SK-N-SH (cell line): Measurements from ENCODE around the gene CCDC54. TPM values are rescaled to one million over a fixed set of nuclear protein-coding genes. Genes with fewer than 3 reads are reported as not detected.

Experiments
- CTCF ChIA-PET: fragments of 300-600, 350-600 bp; formaldehyde crosslinking; extraction: SDS; loops from one replicate; lab custom pipeline; 2021; lab: Yijun Ruan, JAX
- POLR2A ChIA-PET: fragments of 350-600 bp; sonication (Branson Sonifier 250); formaldehyde crosslinking; extraction: SDS; loops from one replicate; lab custom pipeline; 2020; ENCODE audit warnings: antibody characterized with exemption, inconsistent platforms; lab: Yijun Ruan, JAX
- DNase-seq: peaks from one replicate; pipeline ENCODE4 v3.0.0; 2012
- H2AFZ ChIP-seq: fragments of 200-600 bp; sonication (generic); 2 replicates; pipeline ENCODE4 v1.8.1; 2016; ENCODE audit warnings: antibody characterized with exemption, mild to moderate bottlenecking, low read depth
- H3F3A ChIP-seq: fragments of 200-600 bp; sonication (generic); replicated peaks from 2 replicates; pipeline ENCODE3; 2016; ENCODE audit warnings: antibody characterized with exemption, mild to moderate bottlenecking; ENCODE audit not compliant: insufficient read depth
- H3K27ac ChIP-seq, 2 experiments: fragments of 200-500 bp in 1 of 2; fragments of 200-600 bp in 1 of 2; sonication (Bioruptor generic) in 1 of 2; sonication (generic), shearing (Covaris generic) in 1 of 2; 2 replicates each; pipeline versions ENCODE4 v1.5.1 to v1.6.1; 2014 to 2016; ENCODE audit warnings: low read depth in 2 of 2, inconsistent platforms in 1 of 2, low read length in 1 of 2, mild to moderate bottlenecking in 1 of 2, mixed read lengths in 1 of 2
- H3K27me3 ChIP-seq: fragments of 200-600 bp; sonication (generic), shearing (Covaris generic); 2 replicates; pipeline ENCODE4 v1.6.1; 2016; ENCODE audit warnings: mixed run types; ENCODE audit not compliant: insufficient read depth
- H3K36me3 ChIP-seq, 2 experiments: fragments of 200-500 bp in 1 of 2; fragments of 200-600 bp in 1 of 2; sonication (Bioruptor generic) in 1 of 2; sonication (generic) in 1 of 2; replicated peaks in 1 of 2; 2 replicates each; pipeline versions ENCODE3 to v1.5.1; 2014 to 2016; ENCODE audit warnings: low read length in 1 of 2, mild to moderate bottlenecking in 1 of 2; ENCODE audit not compliant: insufficient read depth in 2 of 2, control insufficient read depth in 1 of 2
- H3K4me1 ChIP-seq, 2 experiments: fragments of 200-500 bp in 1 of 2; fragments of 200-600 bp in 1 of 2; sonication (Bioruptor generic) in 1 of 2; sonication (generic), shearing (Covaris generic) in 1 of 2; 2 replicates each; pipeline versions ENCODE4 v1.5.1 to v1.6.1; 2014 to 2016; ENCODE audit warnings: low read depth in 1 of 2, low read length in 1 of 2, mixed run types in 1 of 2; ENCODE audit not compliant: insufficient read depth in 2 of 2, control insufficient read depth in 1 of 2
- H3K4me2 ChIP-seq: fragments of 200-600 bp; sonication (generic), shearing (Covaris generic); 2 replicates; pipeline ENCODE4 v1.6.1; 2017; ENCODE audit warnings: mixed run types
- H3K4me3 ChIP-seq, 2 experiments: fragments of 200-500 bp in 1 of 2; fragments of 200-600 bp in 1 of 2; sonication (Bioruptor generic) in 1 of 2; sonication (generic), shearing (Covaris generic) in 1 of 2; 2 replicates each; pipeline versions ENCODE4 v1.5.1 to v1.8.1; 2014 to 2016; ENCODE audit warnings: low read depth in 2 of 2, inconsistent platforms in 1 of 2, low read length in 1 of 2, mild to moderate bottlenecking in 1 of 2, mixed read lengths in 1 of 2, moderate library complexity in 1 of 2
- H3K79me2 ChIP-seq: fragments of 200-600 bp; sonication (generic); 2 replicates; pipeline ENCODE4 v1.8.1; 2017; ENCODE audit warnings: mild to moderate bottlenecking; ENCODE audit not compliant: insufficient read depth
- H3K9ac ChIP-seq: fragments of 200-600 bp; sonication (generic); 2 replicates; pipeline ENCODE4 v1.6.1; 2017; ENCODE audit warnings: mixed run types
- H3K9me2 ChIP-seq: fragments of 200-600 bp; sonication (generic); 2 replicates; pipeline ENCODE4 v1.6.1; 2017; ENCODE audit warnings: mixed run types
- H3K9me3 ChIP-seq: fragments of 200-600 bp; sonication (generic); 2 replicates; pipeline ENCODE4 v1.6.1; 2017; ENCODE audit warnings: mixed run types, mild to moderate bottlenecking, moderate library complexity
- H4K20me1 ChIP-seq: fragments of 200-600 bp; sonication (generic); 2 replicates; pipeline ENCODE4 v1.6.1; 2017; ENCODE audit warnings: mild to moderate bottlenecking, mixed run types; ENCODE audit not compliant: insufficient read depth
- CHD2 ChIP-seq: fragments of 150-350 bp; IDR thresholded peaks from 2 replicates; pipeline ENCODE4 v1.6.1; 2018; ENCODE audit warnings: low read length; ENCODE audit not compliant: partially characterized antibody
- EZH2phosphoT487 ChIP-seq: fragments of 200-600 bp; sonication (generic); IDR thresholded peaks from 2 replicates; pipeline ENCODE4 v1.6.1; 2017; ENCODE audit warnings: low read depth, mixed run types, mild to moderate bottlenecking, antibody characterized with exemption, moderate library complexity, borderline replicate concordance
- FOSL2 ChIP-seq: IDR thresholded peaks from 2 replicates; pipeline ENCODE4 v1.4.0; 2012; ENCODE audit warnings: low read depth, mild to moderate bottlenecking, moderate library complexity, borderline replicate concordance
- FOXJ3 ChIP-seq: sonication (generic); formaldehyde crosslinking; IDR thresholded peaks from 2 replicates; pipeline ENCODE4 v1.5.1; 2020; ENCODE audit warnings: mild to moderate bottlenecking, missing genetic modification reagents
- GATA2 ChIP-seq: sonication (generic); formaldehyde crosslinking; IDR thresholded peaks from 2 replicates; pipeline ENCODE4 v1.5.0; 2020; ENCODE audit warnings: mild to moderate bottlenecking, missing genetic modification reagents
- JUND ChIP-seq: IDR thresholded peaks from 2 replicates; pipeline ENCODE4 v1.4.0; 2012
- MXI1 ChIP-seq: IDR thresholded peaks from 2 replicates; pipeline ENCODE4 v1.6.1; 2012; ENCODE audit warnings: mild to moderate bottlenecking, low read depth, low read length, improper control_type of control experiment
- RCOR1 ChIP-seq: fragments of 150-350 bp; IDR thresholded peaks from 2 replicates; pipeline ENCODE4 v1.6.1; 2017; ENCODE audit warnings: antibody characterized with exemption, low read length
- REST ChIP-seq: IDR thresholded peaks from 2 replicates; pipeline ENCODE4 v1.6.1; 2012; ENCODE audit warnings: mild to moderate bottlenecking, low read depth, low read length, moderate library complexity
- RXRA ChIP-seq: IDR thresholded peaks from 2 replicates; pipeline ENCODE4 v1.4.0; 2012; ENCODE audit warnings: low read depth, mild to moderate bottlenecking, borderline replicate concordance
- SIN3A ChIP-seq: IDR thresholded peaks from 2 replicates; pipeline ENCODE4 v1.6.1; 2012; ENCODE audit warnings: low read depth, mild to moderate bottlenecking, low read length, moderate library complexity, borderline replicate concordance
- SMC3 ChIP-seq: IDR thresholded peaks from 2 replicates; pipeline ENCODE4 v1.6.1; 2012; ENCODE audit warnings: low read depth, low read length, improper control_type of control experiment
- TAF1 ChIP-seq: IDR thresholded peaks from 2 replicates; pipeline ENCODE4 v1.6.1; 2012; ENCODE audit warnings: low read depth, mild to moderate bottlenecking, low read length, moderate library complexity, borderline replicate concordance
- TCF12 ChIP-seq: IDR thresholded peaks from 2 replicates; pipeline ENCODE4 v1.4.0; 2012
- TEAD4 ChIP-seq: IDR thresholded peaks from 2 replicates; pipeline ENCODE4 v1.4.0; 2012; ENCODE audit warnings: mild to moderate bottlenecking, borderline replicate concordance; ENCODE audit not compliant: insufficient read depth
- YY1 ChIP-seq: IDR thresholded peaks from 2 replicates; pipeline ENCODE4 v1.4.0; 2012; ENCODE audit warnings: low read depth, mild to moderate bottlenecking
- WGBS: methylation state at CpG from one replicate; pipeline ENCODE4 v1.1.6; 2017; ENCODE audit warnings: low lambda C conversion rate; 5-methylcytosine and 5-hydroxymethylcytosine counted together
- polyA plus RNA-seq, 3 experiments: library from polyadenylated mRNA; depleted of rRNA; stranded (reverse); fragments of >200 nt; gene quantifications; 2 replicates each; pipeline ENCODE4 v1.2.3, GENCODE V29; 2012
- TF ChIP-seq, protein P1 (sequence below): fragments of 150-350 bp; IDR thresholded peaks from 2 replicates; pipeline ENCODE4 v1.6.1; 2016; ENCODE audit warnings: mild to moderate bottlenecking, low read depth, low read length
- TF ChIP-seq, protein P2 (sequence below): IDR thresholded peaks from 2 replicates; pipeline ENCODE4 v1.4.0; 2012; ENCODE audit warnings: low read depth
- TF ChIP-seq, protein P3 (sequence below): IDR thresholded peaks from 2 replicates; pipeline ENCODE4; 2012

The CCDC54 gene
- polyA plus RNA-seq, 1 of the 3 experiments (the other 2 are of a cell fraction) = not detected

- no peak overlapping the region for H2AFZ ChIP-seq
- TF ChIP-seq SMC3 (no peak), SIN3A (no peak), TAF1 (no peak), RXRA (no peak), MXI1 (no peak), YY1 (no peak)
- no peak overlapping the region for H3K9ac ChIP-seq
- H3K36me3 ChIP-seq = no peaks in the 10 kb centered on the region
- no peaks in the 10 kb centered on the region for H3F3A ChIP-seq
- ChIA-PET CTCF (interaction anchor here (1.7 to 1.8 kb wide), 2 partner anchors 23 to 52 kb away, joined by 3 to 6 read pairs; no protein-coding TSS in a partner anchor), POLR2A (no interaction called here)
- 69% methylated on average over 2 of the region's 2 CpGs for WGBS
- DNase-seq = no peak
- no peak overlapping the region for H3K27ac ChIP-seq
- no peaks in the 10 kb centered on the region for H3K79me2 ChIP-seq
- H3K4me2 ChIP-seq = no peak overlapping the region
- no peaks in the 10 kb centered on the region for H3K9me3 ChIP-seq
- no peak overlapping the region for H3K4me3 ChIP-seq
- no peaks in the 10 kb centered on the region for H4K20me1 ChIP-seq
- H3K4me1 ChIP-seq = peaks cover 0 to 7% of the 10 kb centered on the region in 2 experiments; a peak in 1 of 4 replicates
- H3K9me2 ChIP-seq = no peaks in the 10 kb centered on the region
- no peaks in the 10 kb centered on the region for H3K27me3 ChIP-seq
Observed at GRCh38 chr3:107369791-107370190, 7.4 kb upstream of the CCDC54 start.

DNA sequence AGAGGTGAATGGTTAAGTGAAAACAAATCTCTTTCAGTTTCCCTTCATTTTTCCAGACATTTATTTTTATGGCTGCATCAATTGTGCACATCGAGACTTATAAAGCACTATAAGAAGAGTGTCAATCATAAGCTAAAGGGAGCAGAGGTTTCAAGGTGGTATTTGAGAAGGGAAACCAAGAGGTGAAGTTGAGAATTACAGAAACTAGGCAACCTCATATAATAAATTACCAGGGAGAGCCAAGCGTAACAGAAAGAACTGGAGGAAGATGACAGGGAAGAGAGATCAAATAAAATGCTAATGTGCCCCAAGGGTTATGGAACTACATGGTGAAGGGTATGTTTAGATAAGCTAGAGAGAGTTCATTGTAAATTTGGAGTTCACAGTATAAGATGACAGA lies 6.3 kb upstream of the CCDC54 start:
- Histone ChIP-seq H4K20me1 (no peaks in the 10 kb centered on the region), H3K79me2 (no peaks in the 10 kb centered on the region), H3K27me3 (no peaks in the 10 kb centered on the region), H3K4me1 (peaks cover 0 to 7% of the 10 kb centered on the region in 2 experiments; a peak in 1 of 4 replicates), H3K9me2 (no peaks in the 10 kb centered on the region), H2AFZ (no peak overlapping the region), H3K9me3 (no peaks in the 10 kb centered on the region), H3K27ac (no peak overlapping the region), H3K9ac (no peak overlapping the region), H3F3A (no peaks in the 10 kb centered on the region), H3K4me3 (no peak overlapping the region), H3K4me2 (no peak overlapping the region)
- CTCF ChIA-PET = interaction anchor here (1.7 kb wide), 1 partner anchor 50 kb away, joined by 3 read pairs; no protein-coding TSS in a partner anchor
- WGBS = 72% methylated on average over 2 of the region's 2 CpGs
- DNase-seq = no peak
- TF ChIP-seq CHD2 (no peak), REST (no peak), EZH2phosphoT487 (no peak), GATA2 (CRISPR knock-in tag) (no peak), YY1 (no peak), MXI1 (no peak), FOSL2 (no peak), FOXJ3 (CRISPR knock-in tag) (no peak), TEAD4 (no peak), RCOR1 (no peak), SIN3A (no peak), TAF1 (no peak), JUND (no peak), TCF12 (no peak)
- TF ChIP-seq, protein P1, sequence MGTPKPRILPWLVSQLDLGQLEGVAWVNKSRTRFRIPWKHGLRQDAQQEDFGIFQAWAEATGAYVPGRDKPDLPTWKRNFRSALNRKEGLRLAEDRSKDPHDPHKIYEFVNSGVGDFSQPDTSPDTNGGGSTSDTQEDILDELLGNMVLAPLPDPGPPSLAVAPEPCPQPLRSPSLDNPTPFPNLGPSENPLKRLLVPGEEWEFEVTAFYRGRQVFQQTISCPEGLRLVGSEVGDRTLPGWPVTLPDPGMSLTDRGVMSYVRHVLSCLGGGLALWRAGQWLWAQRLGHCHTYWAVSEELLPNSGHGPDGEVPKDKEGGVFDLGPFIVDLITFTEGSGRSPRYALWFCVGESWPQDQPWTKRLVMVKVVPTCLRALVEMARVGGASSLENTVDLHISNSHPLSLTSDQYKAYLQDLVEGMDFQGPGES = no peak
- TF ChIP-seq, protein P2, sequence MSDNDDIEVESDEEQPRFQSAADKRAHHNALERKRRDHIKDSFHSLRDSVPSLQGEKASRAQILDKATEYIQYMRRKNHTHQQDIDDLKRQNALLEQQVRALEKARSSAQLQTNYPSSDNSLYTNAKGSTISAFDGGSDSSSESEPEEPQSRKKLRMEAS = no peak
- TF ChIP-seq, protein P3, sequence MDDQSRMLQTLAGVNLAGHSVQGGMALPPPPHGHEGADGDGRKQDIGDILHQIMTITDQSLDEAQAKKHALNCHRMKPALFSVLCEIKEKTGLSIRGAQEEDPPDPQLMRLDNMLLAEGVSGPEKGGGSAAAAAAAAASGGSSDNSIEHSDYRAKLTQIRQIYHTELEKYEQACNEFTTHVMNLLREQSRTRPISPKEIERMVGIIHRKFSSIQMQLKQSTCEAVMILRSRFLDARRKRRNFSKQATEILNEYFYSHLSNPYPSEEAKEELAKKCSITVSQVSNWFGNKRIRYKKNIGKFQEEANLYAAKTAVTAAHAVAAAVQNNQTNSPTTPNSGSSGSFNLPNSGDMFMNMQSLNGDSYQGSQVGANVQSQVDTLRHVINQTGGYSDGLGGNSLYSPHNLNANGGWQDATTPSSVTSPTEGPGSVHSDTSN = no peak
- TF ChIP-seq, all 33 proteins: peak for 0
- POLR2A ChIA-PET = no interaction called here
- H3K36me3 ChIP-seq = no peaks in the 10 kb centered on the region
